HL-60/S4 (cell line): Measurements from ENCODE around the gene NRXN2.
"Not testable (repeated sequence)": the region's sequence is repeated elsewhere in the genome, so short reads cannot be mapped to it uniquely, and the experiment has no call there.

Experiments used
- in situ Hi-C: fragments of 300-500 bp; cut with MboI; formaldehyde crosslinking; loops from 2 replicates; pipeline ENCODE4 v1.14.3; 2022; ENCODE audit warnings: low sequenced_read_pairs

Gene NRXN2

DNA sequence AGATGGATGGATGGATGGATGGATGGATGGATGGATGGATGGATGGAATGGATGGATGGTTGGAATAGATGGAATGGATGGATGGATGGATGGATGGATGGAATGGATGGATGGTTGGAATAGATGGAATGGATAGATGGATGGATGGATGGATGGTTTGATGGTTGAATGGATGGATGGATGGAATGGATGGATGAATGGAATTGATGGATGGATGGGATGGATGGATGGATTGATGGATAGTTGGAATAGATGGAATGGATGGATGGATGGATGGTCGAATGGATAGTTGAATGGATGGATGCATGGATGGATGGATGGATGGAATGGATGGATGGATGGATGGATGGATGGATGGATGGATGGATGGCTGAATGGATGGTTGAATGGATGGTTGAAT is 127.1 kb downstream of the NRXN2 start:
- in situ Hi-C loops = not testable (repeated sequence)

DNA sequence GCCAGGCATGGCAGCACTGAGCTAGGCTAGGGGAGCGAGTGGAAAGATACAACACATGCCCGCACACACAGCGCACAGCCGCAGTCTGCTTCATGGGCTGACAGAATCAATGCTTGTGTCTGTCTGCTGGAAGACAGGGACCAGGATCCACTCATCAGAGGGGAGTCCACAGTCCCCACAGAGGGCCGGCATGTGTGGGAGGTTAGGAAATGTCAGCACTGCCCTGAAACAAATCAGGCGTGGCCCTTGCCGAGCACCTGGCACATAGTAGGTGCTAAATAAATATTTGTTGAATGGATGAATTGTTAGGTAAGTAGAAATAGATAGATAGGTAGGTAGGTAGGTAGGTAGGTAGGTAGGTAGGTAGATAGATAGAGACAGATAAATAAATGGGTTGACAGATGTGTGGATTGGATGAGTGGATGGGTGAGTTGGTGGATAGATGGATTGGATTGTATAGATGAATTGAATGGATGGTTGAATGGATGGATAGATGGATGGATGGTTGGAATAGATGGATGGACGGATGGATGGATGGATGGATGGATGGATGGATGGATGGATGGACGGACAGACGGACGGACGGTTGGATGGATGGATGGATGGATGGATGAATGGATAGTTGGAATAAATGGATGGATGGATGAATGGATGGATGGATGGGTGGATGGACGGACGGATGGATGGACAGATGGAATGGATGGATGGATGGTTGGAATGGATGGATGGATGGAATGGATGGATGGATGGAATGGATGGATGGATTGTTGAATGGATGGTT is 128.6 kb downstream of the NRXN2 start:
- in situ Hi-C loops = no loop called here

DNA sequence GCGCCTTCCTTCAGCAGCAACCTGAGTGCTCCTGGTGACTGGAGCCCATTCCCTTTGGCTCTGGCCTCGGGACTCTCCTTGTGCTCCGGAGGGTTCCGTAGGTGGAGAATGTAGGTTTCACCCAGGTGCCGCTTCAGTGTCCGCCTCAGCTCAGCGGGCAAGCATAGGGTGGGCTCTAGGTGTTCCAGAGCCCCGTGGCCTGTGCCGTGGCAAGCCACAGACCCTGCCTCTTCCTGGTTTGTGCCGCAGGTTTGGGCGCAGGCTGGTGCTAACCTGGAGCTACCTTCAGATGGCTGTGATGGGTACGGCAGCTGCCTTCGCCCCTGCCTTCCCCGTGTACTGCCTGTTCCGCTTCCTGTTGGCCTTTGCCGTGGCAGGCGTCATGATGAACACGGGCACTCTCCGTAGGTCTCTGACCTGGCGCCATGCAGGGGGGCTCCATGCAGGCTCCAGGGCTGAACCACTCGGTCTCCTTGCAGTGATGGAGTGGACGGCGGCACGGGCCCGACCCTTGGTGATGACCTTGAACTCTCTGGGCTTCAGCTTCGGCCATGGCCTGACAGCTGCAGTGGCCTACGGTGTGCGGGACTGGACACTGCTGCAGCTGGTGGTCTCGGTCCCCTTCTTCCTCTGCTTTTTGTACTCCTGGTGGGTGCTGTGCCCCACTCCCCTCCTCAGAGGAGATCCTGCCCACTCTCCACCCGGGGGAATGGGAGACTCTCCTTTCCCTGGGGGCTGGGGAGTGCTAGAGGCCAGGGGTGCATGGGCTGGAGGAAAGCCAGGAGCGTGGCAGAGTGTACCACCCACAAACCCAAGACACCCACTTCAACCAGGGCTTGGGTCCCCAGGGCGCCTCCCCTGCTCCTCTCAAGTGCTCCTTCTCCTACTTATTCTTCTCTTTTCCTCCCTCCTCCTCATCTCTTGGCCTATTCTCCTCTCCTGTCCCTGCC is 129.6 kb downstream of the NRXN2 start:
- in situ Hi-C loops = no loop called here

DNA sequence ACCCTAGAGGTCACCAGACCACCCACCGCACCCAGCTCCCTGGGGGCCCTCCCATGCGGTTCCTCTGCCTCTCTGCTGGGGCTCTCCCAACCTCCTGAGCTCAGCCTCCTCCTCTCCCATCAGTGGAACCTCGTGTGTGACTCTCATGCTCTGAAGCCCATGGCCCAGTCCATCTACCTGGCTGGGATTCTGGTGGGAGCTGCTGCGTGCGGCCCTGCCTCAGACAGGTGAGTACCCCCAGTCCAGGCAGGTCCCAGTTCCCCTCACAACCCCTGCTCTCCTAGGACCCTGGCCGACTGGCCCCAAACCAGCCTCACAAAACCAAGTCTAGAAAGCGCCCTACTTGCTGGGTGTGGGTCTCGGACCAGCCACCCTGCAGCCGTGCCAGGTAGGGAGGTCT is 130.3 kb downstream of the NRXN2 start:
- in situ Hi-C loops = no loop called here

DNA sequence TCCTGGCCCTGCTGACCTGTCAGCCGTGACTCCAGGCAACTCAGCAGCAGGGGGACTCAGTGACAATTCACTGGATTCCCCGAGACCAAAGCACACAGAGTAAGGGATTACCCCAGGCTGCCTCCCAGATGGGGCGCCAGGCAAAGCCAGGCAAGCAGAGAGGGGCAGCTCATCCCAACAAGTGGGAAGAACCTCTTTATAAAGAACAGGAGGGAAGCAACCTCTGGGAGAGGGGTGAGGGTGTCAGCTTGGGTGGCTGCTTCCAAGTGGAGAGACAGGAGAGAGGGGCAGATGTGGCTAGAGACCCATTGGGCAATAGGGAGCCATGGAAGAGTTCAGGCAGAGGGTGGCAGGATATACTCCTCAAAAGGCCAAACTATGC is 130.8 kb downstream of the NRXN2 start:
- in situ Hi-C loops = no loop called here

DNA sequence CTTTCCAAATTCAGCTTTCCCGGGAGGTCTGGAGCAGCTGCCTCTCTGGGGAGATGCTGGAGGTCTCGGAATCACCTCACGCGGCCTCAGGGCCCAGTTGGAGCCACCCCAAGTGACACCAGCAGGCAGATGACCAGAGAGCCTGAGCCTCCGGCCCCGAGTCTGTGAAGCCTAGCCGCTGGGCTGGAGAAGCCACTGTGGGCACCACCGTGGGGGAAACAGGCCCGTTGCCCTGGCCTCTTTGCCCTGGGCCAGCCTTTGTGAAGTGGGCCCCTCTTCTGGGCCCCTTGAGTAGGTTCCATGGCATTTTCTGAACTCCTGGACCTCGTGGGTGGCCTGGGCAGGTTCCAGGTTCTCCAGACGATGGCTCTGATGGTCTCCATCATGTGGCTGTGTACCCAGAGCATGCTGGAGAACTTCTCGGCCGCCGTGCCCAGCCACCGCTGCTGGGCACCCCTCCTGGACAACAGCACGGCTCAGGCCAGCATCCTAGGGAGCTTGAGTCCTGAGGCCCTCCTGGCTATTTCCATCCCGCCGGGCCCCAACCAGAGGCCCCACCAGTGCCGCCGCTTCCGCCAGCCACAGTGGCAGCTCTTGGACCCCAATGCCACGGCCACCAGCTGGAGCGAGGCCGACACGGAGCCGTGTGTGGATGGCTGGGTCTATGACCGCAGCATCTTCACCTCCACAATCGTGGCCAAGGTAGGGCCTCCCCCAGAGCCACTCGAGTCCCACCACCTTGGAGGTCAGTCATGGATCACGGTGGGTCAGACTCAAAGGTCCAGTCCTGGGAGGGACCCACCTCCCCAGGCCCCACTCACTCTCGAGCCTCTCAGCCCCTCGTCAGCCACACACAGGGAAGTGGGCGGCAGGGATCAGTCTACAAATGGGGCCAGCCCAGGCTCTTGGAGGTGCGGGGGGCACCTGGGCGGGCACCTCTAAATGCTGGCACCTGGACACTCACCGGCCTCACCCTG is 131.5 kb downstream of the NRXN2 start:
- in situ Hi-C loops = no loop called here

DNA sequence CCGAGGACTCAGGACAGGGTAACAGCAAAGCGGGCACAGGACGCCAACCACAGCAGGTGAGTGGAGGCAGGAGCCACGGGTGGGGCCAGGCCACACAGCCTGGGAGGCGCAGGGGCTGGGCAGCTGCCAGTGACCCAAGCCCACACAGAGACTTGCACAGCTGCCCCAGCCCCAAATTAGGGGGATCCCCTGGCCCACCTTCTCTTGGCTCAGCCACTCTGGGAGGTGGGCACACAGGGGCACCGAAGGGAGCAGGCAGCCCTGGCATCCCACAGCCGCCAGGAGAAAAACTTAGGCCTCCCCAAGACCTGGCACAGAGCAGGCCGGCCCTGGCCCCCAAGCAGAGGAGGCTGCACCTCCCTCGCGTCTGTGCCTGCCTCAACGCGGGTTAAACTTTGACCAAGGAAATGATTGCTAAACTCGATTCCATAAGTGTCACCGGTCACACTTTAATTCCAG is 132.2 kb downstream of the NRXN2 start, which contains the start of gene SLC22A12:
Gene SLC22A12 (plus strand): TSS at position 458 of the 459 bp plus-strand sequence. CDS start 337 bp downstream, outside the sequence.
- in situ Hi-C loops = no loop called here

DNA sequence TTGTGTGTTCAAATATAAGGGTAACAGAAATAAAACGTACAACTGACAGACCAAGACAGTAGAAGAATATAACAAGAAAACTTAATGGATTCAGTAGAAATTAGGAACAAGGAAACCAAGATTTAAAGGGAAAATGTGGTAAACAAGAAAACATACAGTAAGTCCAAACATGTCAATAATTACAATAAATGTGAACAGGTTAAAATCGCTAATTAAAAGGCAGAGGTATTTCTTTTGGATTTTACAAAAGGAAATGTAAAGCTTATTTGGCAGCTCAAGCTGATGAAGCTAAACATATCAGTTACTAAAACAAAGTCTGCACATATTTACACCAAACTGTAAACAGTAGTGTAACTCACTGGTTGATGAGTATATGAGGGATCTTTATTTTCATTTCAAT is 134.3 kb downstream of the NRXN2 start:
- in situ Hi-C loops = no loop called here

DNA sequence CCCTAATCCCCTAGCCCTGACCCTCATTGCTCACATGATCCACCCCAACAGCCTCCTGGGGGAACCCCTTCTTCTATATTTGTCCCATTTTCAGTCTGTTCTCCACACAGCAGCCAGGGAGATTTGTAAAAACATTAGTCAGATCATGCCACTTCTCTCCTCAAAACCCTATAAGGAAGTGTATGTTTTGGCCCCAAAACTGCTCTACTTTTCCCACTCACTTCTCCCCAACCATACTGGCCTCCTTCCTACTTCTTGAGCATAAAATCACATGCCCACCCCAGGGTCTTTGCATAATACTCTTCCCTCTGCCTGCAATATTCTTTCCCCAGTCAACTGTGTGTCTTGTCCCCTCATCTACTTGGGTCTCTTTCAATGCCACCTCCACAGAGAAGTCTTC is 136.6 kb downstream of the NRXN2 start:
- in situ Hi-C loops = no loop called here

DNA sequence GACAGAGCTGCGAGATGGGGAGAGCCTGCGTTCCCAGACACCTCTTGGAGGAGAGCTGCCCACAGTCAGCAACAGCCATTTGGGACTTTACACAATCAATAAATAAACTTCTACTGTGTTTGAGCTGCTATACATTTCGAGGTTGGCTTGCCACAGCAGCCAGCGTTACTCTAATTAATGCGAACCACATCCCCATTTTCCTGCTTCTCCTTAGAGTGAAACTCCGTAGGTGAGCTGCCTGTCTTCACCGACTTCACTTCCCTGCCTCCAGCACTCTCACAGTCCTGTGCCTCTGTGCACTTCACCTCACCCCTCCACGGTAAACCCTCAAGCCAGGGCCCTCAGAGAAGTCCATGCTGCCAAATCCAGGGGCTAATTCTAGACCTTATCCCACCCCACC is 137.8 kb downstream of the NRXN2 start:
- in situ Hi-C loops = no loop called here

DNA sequence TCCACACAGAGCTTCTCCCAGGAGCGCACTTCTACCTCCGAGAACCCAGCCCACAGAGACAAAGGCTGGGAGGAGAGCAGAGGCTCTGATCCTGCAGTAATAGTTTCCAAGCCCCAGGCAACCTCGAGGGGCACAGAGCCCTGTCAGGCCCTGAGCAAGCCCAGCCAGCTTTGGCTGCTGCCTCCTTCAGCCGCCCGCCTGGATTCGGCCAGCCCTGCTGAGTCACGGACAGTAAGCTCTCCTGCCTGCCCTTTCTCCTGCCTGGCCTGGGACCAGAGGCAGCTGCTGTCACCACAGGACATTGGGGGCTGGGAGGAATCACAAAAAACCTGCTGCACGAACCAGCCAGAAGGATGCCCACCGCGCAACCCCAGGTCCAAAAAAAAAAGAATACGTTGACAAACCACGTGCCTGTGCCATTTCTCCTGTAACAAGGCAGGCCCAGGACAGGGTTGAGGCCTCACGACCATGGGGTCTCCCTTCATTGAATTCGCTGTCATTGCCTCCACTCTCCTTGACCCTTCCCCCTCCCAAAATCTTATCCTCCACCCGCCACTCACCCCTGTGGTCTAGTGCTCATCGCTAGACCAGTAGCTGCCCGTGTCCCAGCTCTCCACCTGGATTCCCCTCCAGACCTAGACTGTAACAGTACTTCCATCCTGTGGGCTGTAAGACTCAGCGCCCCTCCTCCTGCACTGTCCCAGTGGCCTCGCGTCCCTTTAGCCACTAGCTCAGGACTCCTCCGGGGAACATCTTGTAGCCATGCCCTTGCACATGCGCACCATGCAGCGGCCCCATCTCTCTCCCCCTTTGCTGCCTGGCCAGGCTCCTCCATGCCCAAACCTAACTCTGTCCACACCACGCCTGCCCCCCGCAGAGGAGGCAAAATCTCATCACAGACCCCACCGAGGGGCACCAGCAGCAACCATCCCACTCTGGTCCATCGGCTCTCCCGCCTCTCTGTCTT is 139.4 kb downstream of the NRXN2 start:
- in situ Hi-C loops = no loop called here

DNA sequence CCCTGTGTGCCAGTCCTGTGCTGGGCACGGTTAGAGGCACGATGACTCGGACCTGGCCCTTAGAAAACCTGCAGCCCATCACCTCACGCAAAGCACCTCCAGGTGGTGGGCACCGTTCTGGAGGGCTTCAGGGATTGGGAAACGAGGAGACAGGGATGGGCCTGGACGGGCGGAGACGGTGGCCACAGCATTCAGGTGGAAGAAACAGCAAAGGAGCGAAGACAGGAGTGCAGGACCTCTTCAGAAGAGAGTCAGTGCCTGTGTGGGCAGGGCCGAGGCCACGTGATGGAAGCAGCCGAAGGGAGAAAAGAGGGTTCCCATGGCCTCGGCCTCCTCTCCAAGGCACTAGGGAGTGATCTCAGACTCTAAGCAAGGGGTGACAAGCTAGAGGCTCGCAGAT is 140.1 kb downstream of the NRXN2 start:
- in situ Hi-C loops = no loop called here

DNA sequence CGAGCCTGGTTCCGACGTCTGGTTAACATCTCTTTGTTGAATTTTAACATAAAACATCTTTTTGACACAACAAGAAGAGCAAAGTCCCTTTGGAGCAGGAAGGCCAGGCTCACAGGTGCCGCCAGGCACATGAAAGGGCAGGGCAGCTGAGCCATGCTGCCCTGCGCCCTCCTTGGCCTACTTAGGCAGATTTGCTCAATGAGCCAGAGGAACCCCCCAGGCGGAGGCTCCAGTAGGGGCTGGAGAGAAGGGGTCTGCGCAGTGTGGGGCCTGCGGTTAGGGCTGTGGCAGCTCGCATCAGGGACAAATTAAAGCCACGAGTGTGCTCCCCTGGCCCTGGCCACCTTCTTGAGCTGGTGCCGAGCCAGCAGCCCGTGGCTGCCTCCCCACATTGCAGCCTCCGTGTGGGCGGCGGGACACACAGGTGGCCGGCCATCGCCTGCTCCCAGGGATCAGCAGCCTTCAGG is 141.9 kb downstream of the NRXN2 start:
- in situ Hi-C loops = no loop called here

DNA sequence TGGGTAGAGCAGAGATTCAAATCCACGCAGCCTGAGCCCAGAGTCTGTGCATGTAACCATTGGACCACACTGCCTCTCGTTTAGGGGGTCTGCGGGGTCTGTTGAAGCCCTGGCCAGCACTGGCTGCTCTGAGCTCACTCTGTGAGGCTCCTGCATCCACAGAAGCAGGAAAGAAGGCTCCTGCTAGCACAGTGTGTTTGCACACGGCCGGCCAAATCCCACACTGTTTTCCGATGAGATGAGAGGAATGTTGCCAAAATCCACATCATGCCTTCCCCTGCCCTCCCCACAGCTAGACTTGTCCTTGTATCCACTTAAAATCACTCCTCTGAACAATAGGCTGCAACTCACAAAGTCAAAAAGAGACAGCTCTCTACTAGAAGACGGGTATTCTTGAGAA is 142.6 kb downstream of the NRXN2 start:
- in situ Hi-C loops = no loop called here

DNA sequence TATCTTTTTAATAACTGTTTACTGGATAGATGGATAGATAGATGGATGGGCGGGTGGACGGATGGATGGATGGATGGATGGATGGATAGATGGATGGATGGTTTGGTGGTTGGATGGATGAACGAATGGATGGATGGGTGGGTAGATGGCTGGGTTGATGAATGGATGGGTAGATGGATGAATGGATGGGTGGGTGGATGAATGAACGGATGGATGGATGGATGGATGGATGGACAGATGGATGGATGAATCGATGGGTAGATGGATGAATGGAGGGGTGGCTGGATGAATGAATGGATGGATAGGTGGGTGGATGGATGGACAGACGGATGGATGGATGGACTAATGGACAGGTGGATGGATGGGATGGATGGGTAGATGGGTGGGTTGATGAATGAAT is 145.8 kb downstream of the NRXN2 start:
- in situ Hi-C loops = no loop called here

DNA sequence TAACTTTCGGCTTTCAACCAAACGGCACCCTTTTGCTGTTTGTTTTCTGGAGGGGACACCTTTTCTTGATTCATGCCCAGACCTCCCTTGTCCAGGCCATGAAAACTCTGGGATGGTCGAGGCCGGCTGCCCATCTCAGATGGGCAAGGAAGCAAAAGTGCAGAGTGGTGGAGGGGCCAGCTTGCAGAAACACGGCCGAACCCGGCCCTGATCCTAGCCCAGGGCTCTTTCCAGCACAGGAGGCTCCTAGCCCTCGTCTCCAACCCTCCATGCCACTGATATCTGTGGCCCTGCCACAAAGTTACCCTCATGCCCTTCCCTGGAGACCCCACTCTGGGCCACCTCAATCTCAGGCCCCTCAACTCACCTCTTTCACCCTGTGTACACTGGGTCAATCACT is 150.9 kb downstream of the NRXN2 start:
- in situ Hi-C loops = no loop called here

DNA sequence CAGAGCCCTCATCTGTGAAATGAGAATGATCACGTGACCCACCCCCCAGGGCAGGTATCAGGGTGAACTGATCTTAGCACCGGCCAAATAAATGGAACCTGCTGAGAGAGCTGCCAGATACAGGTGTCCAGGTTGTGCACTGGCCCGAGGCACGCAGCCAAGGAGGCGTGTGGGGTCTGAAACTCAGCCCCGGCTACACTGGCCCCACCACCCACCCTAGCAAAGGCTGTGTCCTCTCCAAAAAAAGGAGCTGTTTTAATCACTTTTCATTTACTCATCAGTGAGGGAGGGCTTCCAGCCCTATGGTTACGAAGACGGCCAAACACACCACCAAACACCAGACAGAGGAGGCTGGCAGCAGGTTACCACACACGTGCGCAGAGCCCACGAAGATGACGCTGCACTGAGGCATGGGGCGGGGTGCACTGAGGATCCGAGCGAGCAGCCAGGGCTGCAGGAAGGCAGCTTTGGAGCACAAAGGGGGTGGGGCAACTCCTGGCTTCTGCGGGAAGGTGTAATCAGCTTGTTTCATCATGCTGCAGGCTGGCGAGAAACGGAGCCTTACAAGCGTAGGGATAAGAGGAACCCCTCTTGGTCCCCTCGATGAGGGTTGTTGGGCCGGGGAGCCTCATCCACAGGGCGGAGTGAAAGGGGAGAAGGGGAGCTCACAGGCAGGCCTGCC is 151.4 kb downstream of the NRXN2 start:
- in situ Hi-C loops = no loop called here

DNA sequence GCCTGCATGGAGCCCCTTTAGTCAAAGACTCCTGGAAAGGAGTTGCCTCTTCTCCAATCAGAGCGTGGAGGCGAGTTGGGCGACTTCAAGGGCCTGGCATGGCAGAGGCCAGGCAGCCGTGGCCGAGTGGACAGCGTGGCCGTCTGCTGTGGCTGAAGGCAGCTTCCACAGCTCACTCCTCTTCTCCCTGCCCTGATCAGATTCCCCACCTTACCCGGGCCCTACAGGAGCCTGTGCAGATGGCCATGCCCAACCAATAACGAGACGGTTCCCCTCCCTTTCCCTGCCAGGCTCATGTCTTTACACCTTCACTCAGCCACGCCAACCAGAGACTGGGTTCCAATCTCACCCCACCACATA is 152.0 kb downstream of the NRXN2 start:
- in situ Hi-C loops = no loop called here

DNA sequence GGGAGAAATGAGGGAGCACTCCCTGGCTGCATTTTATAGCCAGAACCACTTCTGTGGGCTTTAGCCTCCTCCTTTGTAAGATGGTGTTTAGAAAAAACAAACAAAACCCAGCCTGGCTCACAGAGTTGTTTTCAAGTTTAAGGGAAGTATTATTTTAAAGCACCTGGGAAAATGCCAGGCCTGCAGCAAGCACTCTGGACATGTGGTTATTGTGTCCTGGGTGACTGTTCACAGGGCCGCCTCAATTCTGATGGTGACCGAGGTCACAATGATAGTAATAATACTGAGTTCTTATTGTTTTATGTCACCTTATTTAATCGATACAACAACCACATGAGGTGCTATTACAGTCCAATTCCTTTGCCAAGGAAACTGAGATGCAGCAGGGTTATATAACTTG is 152.7 kb downstream of the NRXN2 start:
- in situ Hi-C loops = no loop called here
